Fibroblast of pulmonary artery (primary cell): ENCODE measurements around the gene RABEPK.

Experiments
- DNase-seq: peaks from one replicate; pipeline ENCODE4 v3.0.0-alpha.2; 2010; ENCODE audit warnings: low read depth
- H3K4me3 ChIP-seq: replicated peaks from 2 replicates; pipeline ENCODE4 v1.5.1; 2011; ENCODE audit warnings: low read depth, mild to moderate bottlenecking, control low read depth, low read length, moderate library complexity
- TF ChIP-seq, protein P1 (sequence below): IDR thresholded peaks from 2 replicates; pipeline ENCODE4 v1.5.1; 2011; ENCODE audit warnings: mild to moderate bottlenecking, control low read depth, low read length, inconsistent platforms; ENCODE audit errors: missing control alignments

RABEPK gene

DNA sequence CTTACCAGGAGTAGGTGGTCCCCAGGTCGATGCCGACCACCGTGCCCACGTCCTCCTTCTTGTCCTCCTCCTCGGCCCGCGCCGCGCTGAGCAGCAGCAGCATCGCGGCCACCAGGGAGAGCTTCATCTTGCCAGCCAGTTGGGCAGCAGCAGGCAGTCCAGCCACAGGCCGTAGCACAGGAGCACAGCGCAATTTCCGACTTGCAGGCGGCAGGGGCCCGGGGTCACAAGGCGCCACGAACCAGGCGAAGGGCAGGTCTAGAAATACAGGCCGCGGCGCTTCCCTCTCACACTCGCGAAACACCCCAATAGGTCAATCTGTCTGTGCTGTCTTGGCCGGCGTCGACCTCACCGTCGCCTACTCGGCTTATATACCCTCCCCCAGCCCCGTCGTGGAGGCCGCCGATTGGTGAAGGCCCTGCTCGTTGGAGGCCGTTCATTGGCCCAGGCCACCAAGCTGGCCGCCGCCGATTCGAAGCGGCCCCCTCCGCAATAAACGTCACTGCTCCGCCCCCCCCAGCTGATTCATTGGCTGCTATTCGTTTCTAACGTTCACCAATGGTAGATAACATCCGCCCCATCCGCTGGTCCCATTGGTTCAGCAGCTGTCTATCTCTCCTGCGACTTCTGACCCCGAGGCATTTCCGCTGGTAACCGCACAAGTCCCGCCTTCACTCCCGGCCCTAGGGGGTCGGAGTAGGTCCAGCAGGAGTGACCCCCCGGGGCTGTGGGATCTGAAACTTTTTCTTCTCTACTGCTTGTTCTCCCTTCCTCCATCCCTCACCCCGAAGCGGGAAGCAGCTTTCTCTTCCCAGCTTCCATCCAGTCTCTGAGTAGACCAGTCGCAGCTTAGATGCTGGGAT is 40.9 kb downstream of the RABEPK start, which contains the start of gene HSPA5:
HSPA5 (minus strand) TSS at position 344 of the 863 bp plus-strand sequence; CDS start at position 127, 217 bp downstream.
- H3K4me3 ChIP-seq = peak within 1 kb of the TSS; percentile 98
- TF ChIP-seq, protein P1, sequence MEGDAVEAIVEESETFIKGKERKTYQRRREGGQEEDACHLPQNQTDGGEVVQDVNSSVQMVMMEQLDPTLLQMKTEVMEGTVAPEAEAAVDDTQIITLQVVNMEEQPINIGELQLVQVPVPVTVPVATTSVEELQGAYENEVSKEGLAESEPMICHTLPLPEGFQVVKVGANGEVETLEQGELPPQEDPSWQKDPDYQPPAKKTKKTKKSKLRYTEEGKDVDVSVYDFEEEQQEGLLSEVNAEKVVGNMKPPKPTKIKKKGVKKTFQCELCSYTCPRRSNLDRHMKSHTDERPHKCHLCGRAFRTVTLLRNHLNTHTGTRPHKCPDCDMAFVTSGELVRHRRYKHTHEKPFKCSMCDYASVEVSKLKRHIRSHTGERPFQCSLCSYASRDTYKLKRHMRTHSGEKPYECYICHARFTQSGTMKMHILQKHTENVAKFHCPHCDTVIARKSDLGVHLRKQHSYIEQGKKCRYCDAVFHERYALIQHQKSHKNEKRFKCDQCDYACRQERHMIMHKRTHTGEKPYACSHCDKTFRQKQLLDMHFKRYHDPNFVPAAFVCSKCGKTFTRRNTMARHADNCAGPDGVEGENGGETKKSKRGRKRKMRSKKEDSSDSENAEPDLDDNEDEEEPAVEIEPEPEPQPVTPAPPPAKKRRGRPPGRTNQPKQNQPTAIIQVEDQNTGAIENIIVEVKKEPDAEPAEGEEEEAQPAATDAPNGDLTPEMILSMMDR = peak; percentile 6
- DNase-seq = peak; percentile 100

DNA sequence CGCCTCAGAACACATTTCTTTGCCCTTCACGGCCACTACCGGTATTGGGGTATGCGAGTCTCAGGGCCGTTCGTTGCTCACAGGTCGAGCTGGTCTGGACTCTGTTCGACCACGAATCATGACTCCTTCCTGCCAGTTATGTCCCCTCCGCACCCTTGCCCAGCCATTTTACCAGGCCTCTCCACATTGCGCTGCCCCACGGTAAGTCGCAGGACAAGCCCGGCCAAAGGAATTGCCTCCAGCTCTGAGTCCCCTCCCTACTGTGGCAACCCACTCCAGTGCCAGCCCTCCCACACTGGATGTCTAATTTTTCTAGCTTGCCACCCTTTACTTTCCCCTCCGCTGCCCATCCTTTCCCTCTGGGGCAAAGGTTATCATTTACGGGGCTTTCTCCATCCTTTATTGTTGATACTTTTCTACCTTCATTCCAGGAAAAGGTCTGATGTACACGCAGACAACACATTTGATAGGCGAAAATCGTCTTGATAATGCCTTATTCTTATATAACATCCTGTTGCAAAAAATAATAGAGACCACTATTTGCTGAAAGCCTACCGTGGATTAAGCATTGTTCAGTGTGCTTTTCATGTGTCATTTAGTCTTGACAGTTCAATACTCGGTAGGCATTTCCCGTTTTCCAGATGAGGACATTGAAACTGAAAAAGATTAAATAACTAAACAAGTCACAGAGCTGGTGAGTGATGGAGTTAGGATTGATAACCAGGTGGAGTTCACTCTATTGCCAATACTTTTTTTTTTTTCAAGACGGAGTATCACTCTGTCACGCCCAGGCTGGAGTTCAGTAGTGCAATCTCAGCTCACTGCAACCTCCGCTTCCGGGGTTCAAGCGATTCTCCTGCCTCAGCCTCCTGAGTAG is 41.8 kb downstream of the RABEPK start:
- TF ChIP-seq, protein P1 = no peak
- H3K4me3 ChIP-seq = peak overlapping the region; percentile 98
- no peak for DNase-seq

DNA sequence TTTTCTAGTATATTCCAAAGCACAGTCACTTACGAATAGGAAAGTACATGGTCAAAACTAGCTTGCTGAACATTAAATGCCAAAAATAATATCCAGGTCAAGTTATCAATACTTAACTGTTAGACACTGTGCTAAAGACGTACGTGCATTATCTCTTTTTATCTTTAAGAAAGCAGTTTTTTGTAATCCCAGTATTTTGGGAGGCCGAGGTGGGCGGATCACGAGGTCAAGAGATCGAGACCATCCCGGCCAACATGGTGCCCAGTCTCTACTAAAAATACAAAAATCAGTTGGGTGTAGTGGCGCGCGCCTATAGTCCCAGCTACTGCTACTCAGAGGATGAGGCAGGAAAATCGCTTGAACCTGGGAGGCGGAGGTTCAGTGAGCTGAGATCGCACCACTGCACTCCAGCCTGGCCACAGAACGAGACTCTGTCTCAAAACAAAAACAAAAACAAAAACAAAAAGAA is 43.5 kb downstream of the RABEPK start:
- no peak overlapping the region for H3K4me3 ChIP-seq
- no peak for DNase-seq
- TF ChIP-seq, protein P1 = no peak

DNA sequence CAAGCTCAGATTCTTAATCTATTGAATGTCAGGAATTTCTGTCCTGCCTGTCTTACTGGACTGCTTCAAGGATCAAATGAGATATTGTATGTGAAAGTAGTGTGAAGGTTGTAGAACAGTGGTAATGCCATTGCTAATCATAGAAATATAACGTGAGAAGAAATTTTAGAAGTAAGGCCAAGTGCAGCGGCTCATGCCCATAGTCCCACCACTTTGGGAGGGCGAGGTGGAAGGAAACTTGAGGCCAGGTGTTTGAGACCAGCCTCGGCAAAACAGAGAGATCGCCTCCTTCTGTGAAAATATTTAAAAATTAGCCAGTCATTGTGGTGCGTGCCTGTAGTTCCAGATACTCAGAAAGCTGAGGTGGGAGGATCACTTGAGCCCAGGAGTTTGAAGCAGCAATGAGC is 45.9 kb downstream of the RABEPK start:
- DNase-seq = no peak
- no peak overlapping the region for H3K4me3 ChIP-seq
- TF ChIP-seq, protein P1 = no peak

DNA sequence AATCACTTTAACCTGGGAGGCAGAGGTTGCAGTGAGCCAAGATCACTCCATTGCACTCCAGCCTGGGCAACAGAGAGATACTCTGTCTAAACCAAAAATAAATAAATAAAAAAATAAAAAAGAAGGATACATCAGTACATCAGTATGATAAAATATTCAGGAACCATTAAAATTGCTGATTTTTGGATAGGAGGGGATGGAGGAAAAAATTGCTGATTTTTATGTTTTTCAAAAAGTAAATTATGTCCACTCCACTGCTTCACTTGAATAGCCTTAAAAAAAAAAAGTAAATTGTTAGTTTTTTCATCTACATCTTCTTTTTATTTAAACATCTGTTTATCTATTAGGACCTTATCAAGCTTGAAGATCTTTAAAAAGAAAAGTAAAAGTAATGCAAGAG is 53.9 kb downstream of the RABEPK start:
- DNase-seq = no peak
- H3K4me3 ChIP-seq = no peak overlapping the region
- TF ChIP-seq, protein P1 = no peak

DNA sequence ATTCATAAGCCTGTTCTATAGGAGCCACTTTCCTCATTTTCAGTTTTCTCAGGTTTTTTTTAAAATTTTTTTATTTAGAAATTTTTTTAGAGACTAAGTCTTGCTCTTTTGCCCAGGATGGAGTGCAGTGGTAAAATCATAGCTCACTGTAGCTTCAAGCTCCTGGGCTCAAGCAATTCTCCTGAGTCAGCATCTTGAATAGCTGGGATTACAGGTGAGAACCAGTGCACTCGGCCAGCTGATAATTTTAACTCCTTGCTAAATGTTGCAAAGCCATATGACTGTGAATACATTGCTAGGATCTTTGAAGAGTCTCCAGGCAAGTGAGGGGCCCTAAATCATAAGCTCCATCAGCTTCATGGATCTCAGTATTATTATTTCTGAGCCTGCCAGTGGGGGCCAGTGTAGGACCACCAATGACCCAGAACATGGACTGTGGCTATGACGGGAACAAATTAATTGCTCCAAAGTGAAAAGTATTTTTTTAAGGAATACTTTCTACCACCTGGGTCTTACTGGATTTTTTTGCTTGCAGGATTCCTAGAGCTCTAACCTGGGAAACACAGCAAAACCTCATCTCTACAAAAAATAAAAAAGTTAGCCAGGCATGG is 55.5 kb downstream of the RABEPK start:
- DNase-seq = peak; percentile 36
- TF ChIP-seq, protein P1 = peak; percentile 30
- H3K4me3 ChIP-seq = no peak overlapping the region
